HCT116 (cell line): ENCODE data around the gene DTNB. TPM values are rescaled to one million over a fixed set of nuclear protein-coding genes. Genes with fewer than 3 reads are reported as not detected.

ENCODE experiments used
- ATAC-seq: fragments of 200-7000 bp; cut with Tn5 transposase; 2 replicates; pipeline ENCODE4 v1.9.1; 2020; ENCODE audit warnings: mild to moderate bottlenecking, moderate library complexity
- BruUV-seq: library from RNA; stranded (reverse); fragments of 400-500 nt; replicated peaks from 2 replicates; lab custom pipeline; 2021; lab: Mats Ljungman, UMichigan
- CTCF ChIA-PET: fragments of 300-600 bp; sonication (Branson Sonifier 250); formaldehyde crosslinking; loops from one replicate; lab custom pipeline; 2021; ENCODE audit warnings: antibody characterized with exemption; lab: Charles Lee
- POLR2A ChIA-PET: fragments of 300-600, 350-600 bp; sonication (Branson Sonifier 250); formaldehyde crosslinking; loops from one replicate; lab custom pipeline; 2021; ENCODE audit warnings: antibody characterized with exemption; lab: Charles Lee
- RAD21 ChIA-PET, 2 experiments: fragments of 300-600 bp; sonication (Branson Sonifier 250); formaldehyde crosslinking; loops; one replicate each; lab custom pipeline; 2023; ENCODE audit warnings: low total read pairs in 2 of 2; ENCODE audit not compliant: uncharacterized antibody in 2 of 2, unreplicated experiment in 2 of 2, low non-redundant PET in 1 of 2; lab: Charles Lee
- DNase-seq: peaks from one replicate; pipeline ENCODE4 v3.0.0-alpha.2; 2010; ENCODE audit warnings: low read depth, low spot score
- H2AFZ ChIP-seq: fragments of 200-600 bp; shearing (Covaris generic), sonication (generic); 2 replicates; pipeline ENCODE4 v1.6.1; 2017; ENCODE audit warnings: low read depth, mixed run types, mixed read lengths, antibody characterized with exemption, low read length; ENCODE audit not compliant: poor library complexity, severe bottlenecking
- H3K27ac ChIP-seq: 2 replicates; pipeline ENCODE4 v1.5.1; 2012; ENCODE audit warnings: low read depth, low read length
- H3K27me3 ChIP-seq: fragments of 200-600 bp; sonication (generic); 2 replicates; pipeline ENCODE4 v1.6.1; 2016; ENCODE audit warnings: mixed run types, low read length, mixed read lengths; ENCODE audit not compliant: insufficient read depth
- H3K36me3 ChIP-seq, 2 experiments: fragments of 200-500 bp in 1 of 2; fragments of 200-600 bp in 1 of 2; sonication (Bioruptor generic) in 1 of 2; sonication (generic) in 1 of 2; 2 replicates each; pipeline versions ENCODE4 v1.5.1 to v1.6.1; 2014 to 2016; ENCODE audit warnings: low read length in 2 of 2, inconsistent platforms in 1 of 2, mixed read lengths in 1 of 2, mixed run types in 1 of 2; ENCODE audit not compliant: insufficient read depth in 2 of 2, control insufficient read depth in 1 of 2
- H3K4me1 ChIP-seq, 2 experiments: fragments of 200-600 bp in 1 of 2; sonication (generic) in 1 of 2; 2 replicates each; pipeline versions ENCODE4 v1.5.1 to v1.6.1; 2012 to 2017; ENCODE audit warnings: low read length in 2 of 2, inconsistent platforms in 1 of 2, mild to moderate bottlenecking in 1 of 2, mixed read lengths in 1 of 2, mixed run types in 1 of 2, moderate library complexity in 1 of 2; ENCODE audit not compliant: insufficient read depth in 2 of 2, control insufficient read depth in 1 of 2
- H3K4me2 ChIP-seq: fragments of 200-600 bp; sonication (generic); 2 replicates; pipeline ENCODE4 v1.6.1; 2017; ENCODE audit warnings: mixed run types, low read length, mixed read lengths
- H3K4me3 ChIP-seq, 2 experiments: fragments of 200-600 bp in 1 of 2; sonication (generic) in 1 of 2; replicated peaks in 1 of 2; 2 replicates each; pipeline ENCODE4 v1.5.1; 2011 to 2016; ENCODE audit warnings: low read length in 2 of 2, control low read depth in 1 of 2, low read depth in 1 of 2, mild to moderate bottlenecking in 1 of 2, mixed read lengths in 1 of 2, mixed run types in 1 of 2
- H3K79me2 ChIP-seq: fragments of 200-600 bp; sonication (generic); 2 replicates; pipeline ENCODE4 v1.6.1; 2017; ENCODE audit warnings: mild to moderate bottlenecking, mixed run types, low read length, moderate library complexity, mixed read lengths; ENCODE audit not compliant: insufficient read depth
- H3K9ac ChIP-seq: fragments of 200-600 bp; sonication (generic); 2 replicates; pipeline ENCODE4 v1.6.1; 2016; ENCODE audit warnings: low read length, mixed read lengths
- H3K9me2 ChIP-seq: fragments of 200-600 bp; sonication (generic), shearing (Covaris generic); 2 replicates; pipeline ENCODE4 v1.6.1; 2017; ENCODE audit warnings: mixed run types, mild to moderate bottlenecking, moderate library complexity; ENCODE audit not compliant: insufficient read depth
- H3K9me3 ChIP-seq, 2 experiments: fragments of 200-500 bp in 1 of 2; fragments of 200-600 bp in 1 of 2; sonication (Bioruptor generic) in 1 of 2; sonication (generic) in 1 of 2; 2 replicates each; pipeline ENCODE4 v1.6.1; 2014 to 2017; ENCODE audit warnings: low read length in 2 of 2, mixed read lengths in 2 of 2, inconsistent platforms in 1 of 2, low read depth in 1 of 2, mild to moderate bottlenecking in 1 of 2, mixed run types in 1 of 2, moderate library complexity in 1 of 2; ENCODE audit not compliant: control insufficient read depth in 1 of 2, insufficient read depth in 1 of 2
- H4K20me1 ChIP-seq: fragments of 200-600 bp; sonication (generic), shearing (Covaris generic); 2 replicates; pipeline ENCODE4 v1.6.1; 2017; ENCODE audit warnings: mixed run types, mild to moderate bottlenecking, moderate library complexity; ENCODE audit not compliant: insufficient read depth
- ATF3 ChIP-seq: IDR thresholded peaks from 2 replicates; pipeline ENCODE4 v1.6.1; 2012
- CTCF ChIP-seq, 3 experiments: fragments of 200-600 bp in 1 of 3; sonication (generic) in 1 of 3; IDR thresholded peaks in 2 of 3; conservative IDR thresholded peaks in 1 of 3; 2 replicates each; pipeline ENCODE4 v1.5.1; 2012 to 2017; ENCODE audit warnings: low read depth in 2 of 3, low read length in 2 of 3, antibody characterized with exemption in 1 of 3, borderline replicate concordance in 1 of 3, control low read depth in 1 of 3, mild to moderate bottlenecking in 1 of 3, mixed read lengths in 1 of 3, mixed run types in 1 of 3, moderate library complexity in 1 of 3; ENCODE audit not compliant: insufficient read depth in 1 of 3
- ELF1 ChIP-seq: IDR thresholded peaks from 2 replicates; pipeline ENCODE4 v1.6.1; 2012; ENCODE audit warnings: low read depth, borderline replicate concordance
- EZH2phosphoT487 ChIP-seq: fragments of 200-600 bp; IDR thresholded peaks from 2 replicates; pipeline ENCODE4 v1.6.1; 2018; ENCODE audit warnings: antibody characterized with exemption, borderline replicate concordance
- JUND ChIP-seq: IDR thresholded peaks from 2 replicates; pipeline ENCODE4 v1.6.1; 2012
- MAX ChIP-seq: IDR thresholded peaks from 2 replicates; pipeline ENCODE4 v1.6.1; 2012
- POLR2AphosphoS5 ChIP-seq: IDR thresholded peaks from 2 replicates; pipeline ENCODE4 v1.6.1; 2011; ENCODE audit warnings: mild to moderate bottlenecking, low read depth, low read length, moderate library complexity
- SP1 ChIP-seq: IDR thresholded peaks from 2 replicates; pipeline ENCODE4 v1.6.1; 2012; ENCODE audit warnings: low read depth
- SRF ChIP-seq: IDR thresholded peaks from 2 replicates; pipeline ENCODE4 v1.6.1; 2012; ENCODE audit warnings: low read depth
- ZBTB33 ChIP-seq: IDR thresholded peaks from 2 replicates; pipeline ENCODE4 v1.6.1; 2011; ENCODE audit warnings: mild to moderate bottlenecking, low read length, moderate library complexity; ENCODE audit not compliant: insufficient replicate concordance; ENCODE audit errors: extremely low read depth
- ZNF274 ChIP-seq: fragments of 200-500 bp; sonication (Bioruptor generic); IDR thresholded peaks from 2 replicates; pipeline ENCODE4 v1.6.1; 2014; ENCODE audit warnings: mild to moderate bottlenecking, low read depth, low read length, inconsistent platforms
- intact Hi-C: fragments of 100-400 bp; cut with micrococcal nuclease; formaldehyde crosslinking; loops from 2 replicates; pipeline ENCODE4 v1.10.0; 2022
- total RNA-seq: library from RNA; stranded (reverse); gene quantifications from one replicate; pipeline ENCODE4 v1.2.1, GENCODE V29; 2021; ENCODE audit not compliant: unreplicated experiment

The DTNB gene
- total RNA-seq, 1 experiment from 2014 or later: 30.2 TPM

- no peaks in the 10 kb centered on the region for H3K9me3 ChIP-seq
- no peak overlapping the region for H2AFZ ChIP-seq
- ATAC-seq (no peak), DNase-seq (no peak)
- TF ChIP-seq ATF3 (no peak), SP1 (no peak), MAX (no peak), SRF (no peak), ZBTB33 (no peak), CTCF (IDR thresholded peaks at IDR 0.05 in 2 of 3, conservative IDR thresholded peaks at IDR 0.05 in 1 of 3; ENCODE audit: borderline replicate concordance in 1 of 3, insufficient read depth in 1 of 3, low read depth in 2 of 3, low read length in 2 of 3) (no peak), ZNF274 (no peak), ELF1 (no peak), POLR2AphosphoS5 (no peak), EZH2phosphoT487 (no peak), JUND (no peak)
- no peaks in the 10 kb centered on the region for H3K79me2 ChIP-seq
- H3K9me2 ChIP-seq: no peaks in the 10 kb centered on the region
- no peaks in the 10 kb centered on the region for H3K27me3 ChIP-seq
- ChIA-PET CTCF (interaction anchor here (1.0 to 1.8 kb wide), 2 partner anchors 9 to 103 kb away, joined by 3 to 9 read pairs; no protein-coding TSS in a partner anchor), POLR2A (no interaction called here), RAD21 (no interaction called here)
- no peak overlapping the region for H3K4me2 ChIP-seq
- H3K4me1 ChIP-seq: no peaks in the 10 kb centered on the region
- no TSS peak for BruUV-seq
- no peaks in the 10 kb centered on the region for H3K36me3 ChIP-seq
- no peak overlapping the region for H3K9ac ChIP-seq
- no peak overlapping the region for H3K27ac ChIP-seq
- intact Hi-C loops: no loop called here
- no peaks in the 10 kb centered on the region for H4K20me1 ChIP-seq
- no peak overlapping the region for H3K4me3 ChIP-seq
Measured at GRCh38 chr2:25709349-25709748, 36.0 kb upstream of the DTNB start.
